Right kidney (tissue), 1 donor: ENCODE results near the gene ZBTB16.

Experiments
- DNase-seq: peaks from one replicate; pipeline ENCODE4 v3.0.0-alpha.2; 2016

Gene ZBTB16

GRCh38 chr11:114130629-114131277 is 71.2 kb downstream of the ZBTB16 start:
- no peak for DNase-seq

- no peak for DNase-seq
Observed at GRCh38 chr11:114131461-114131864, 72.0 kb downstream of the ZBTB16 start.

- no peak for DNase-seq
Observed at GRCh38 chr11:114132417-114132816, 72.9 kb downstream of the ZBTB16 start.

- no peak for DNase-seq
Observed at GRCh38 chr11:114132944-114133394, 73.5 kb downstream of the ZBTB16 start.

GRCh38 chr11:114133548-114134329 is 74.2 kb downstream of the ZBTB16 start:
- DNase-seq, result no peak

- DNase-seq, result no peak
Observed at GRCh38 chr11:114134870-114135269, 75.4 kb downstream of the ZBTB16 start.

GRCh38 chr11:114135737-114136151 is 76.2 kb downstream of the ZBTB16 start:
- DNase-seq, result no peak

- DNase-seq, result no peak
Observed at GRCh38 chr11:114136686-114137640, 77.5 kb downstream of the ZBTB16 start.

- no peak for DNase-seq
Observed at GRCh38 chr11:114137838-114138237, 78.3 kb downstream of the ZBTB16 start.

- no peak for DNase-seq
Observed at GRCh38 chr11:114138411-114138810, 78.9 kb downstream of the ZBTB16 start.

- DNase-seq, result no peak
Observed at GRCh38 chr11:114140826-114141225, 81.3 kb downstream of the ZBTB16 start.

GRCh38 chr11:114141863-114142580 is 82.5 kb downstream of the ZBTB16 start:
- DNase-seq, result peak; percentile 25

GRCh38 chr11:114142707-114143106 is 83.2 kb downstream of the ZBTB16 start:
- peak; percentile 42 for DNase-seq

- DNase-seq, result no peak
Observed at GRCh38 chr11:114145166-114145775, 85.8 kb downstream of the ZBTB16 start.

- no peak for DNase-seq
Observed at GRCh38 chr11:114147375-114148012, 88.0 kb downstream of the ZBTB16 start.

GRCh38 chr11:114148013-114148382 is 88.5 kb downstream of the ZBTB16 start:
- no peak for DNase-seq

- no peak for DNase-seq
Observed at GRCh38 chr11:114149689-114150407, 90.3 kb downstream of the ZBTB16 start.

- no peak for DNase-seq
Observed at GRCh38 chr11:114150671-114151070, 91.2 kb downstream of the ZBTB16 start.

- no peak for DNase-seq
Observed at GRCh38 chr11:114151631-114152030, 92.1 kb downstream of the ZBTB16 start.

GRCh38 chr11:114152162-114152561 is 92.7 kb downstream of the ZBTB16 start:
- no peak for DNase-seq
